Measurements from ENCODE around the gene XNDC1N.
"Not testable (repeated sequence)": the region's sequence is repeated elsewhere in the genome, so short reads cannot be mapped to it uniquely, and the experiment has no call there.

DNA sequence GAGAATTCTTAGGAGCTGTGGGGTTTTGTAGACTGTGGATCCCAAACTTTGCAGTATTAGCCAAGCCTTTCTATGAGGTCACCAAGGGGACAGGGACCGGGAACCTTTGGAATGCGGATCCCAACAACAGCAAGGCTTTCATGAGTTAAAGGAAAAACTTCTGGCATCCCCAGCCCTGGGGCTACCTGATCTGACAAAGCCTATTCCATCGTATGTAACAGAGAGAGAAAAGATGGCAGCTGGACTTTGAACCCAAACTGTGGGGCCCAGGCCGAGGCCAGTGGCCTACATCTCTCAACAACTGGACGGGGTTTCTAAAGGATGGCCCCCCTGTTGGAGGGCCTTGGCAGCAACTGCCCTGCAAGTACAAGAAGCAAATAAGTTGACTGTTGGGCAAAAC lies 17.6 kb downstream of the XNDC1N start:
- not testable (repeated sequence) for TF ChIP-seq ESRRA (CRISPR knock-in tag; IDR thresholded peaks at IDR 0.05; ENCODE audit: low read depth); PHF20 (CRISPR knock-in tag; IDR thresholded peaks at IDR 0.05); ZNF10 (CRISPR knock-in tag; IDR thresholded peaks at IDR 0.05; ENCODE audit: borderline replicate concordance, low read depth)
- TF ChIP-seq, protein P1, sequence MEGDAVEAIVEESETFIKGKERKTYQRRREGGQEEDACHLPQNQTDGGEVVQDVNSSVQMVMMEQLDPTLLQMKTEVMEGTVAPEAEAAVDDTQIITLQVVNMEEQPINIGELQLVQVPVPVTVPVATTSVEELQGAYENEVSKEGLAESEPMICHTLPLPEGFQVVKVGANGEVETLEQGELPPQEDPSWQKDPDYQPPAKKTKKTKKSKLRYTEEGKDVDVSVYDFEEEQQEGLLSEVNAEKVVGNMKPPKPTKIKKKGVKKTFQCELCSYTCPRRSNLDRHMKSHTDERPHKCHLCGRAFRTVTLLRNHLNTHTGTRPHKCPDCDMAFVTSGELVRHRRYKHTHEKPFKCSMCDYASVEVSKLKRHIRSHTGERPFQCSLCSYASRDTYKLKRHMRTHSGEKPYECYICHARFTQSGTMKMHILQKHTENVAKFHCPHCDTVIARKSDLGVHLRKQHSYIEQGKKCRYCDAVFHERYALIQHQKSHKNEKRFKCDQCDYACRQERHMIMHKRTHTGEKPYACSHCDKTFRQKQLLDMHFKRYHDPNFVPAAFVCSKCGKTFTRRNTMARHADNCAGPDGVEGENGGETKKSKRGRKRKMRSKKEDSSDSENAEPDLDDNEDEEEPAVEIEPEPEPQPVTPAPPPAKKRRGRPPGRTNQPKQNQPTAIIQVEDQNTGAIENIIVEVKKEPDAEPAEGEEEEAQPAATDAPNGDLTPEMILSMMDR (CRISPR knock-in tag; IDR thresholded peaks at IDR 0.05), result not testable (repeated sequence)
